Measurements from ENCODE around the gene ERF. TPM values are rescaled to one million over a fixed set of nuclear protein-coding genes. Genes with fewer than 3 reads are reported as not detected.
A peak's percentile ranks its signal among the peaks of the same experiment; 100 is the strongest.

ERF gene
- total and polyA plus RNA-seq, 2 donors (not counting 3 experiments of a cell fraction or from before 2014, with no cell fraction given) = 102 to 117 TPM

- Histone ChIP-seq H3K4me2 (ENCODE audit: insufficient read depth, low read length) (no peak overlapping the region), H3K9ac (replicated peaks; ENCODE audit: extremely low read depth, insufficient read depth, low read length) (no peak overlapping the region), H3K27me3 (ENCODE audit: control insufficient read depth in 2 of 2, insufficient read depth in 2 of 2, low read length in 2 of 2) (no peaks in the 10 kb centered on the region), H3K79me2 (ENCODE audit: control insufficient read depth, insufficient read depth, low read length) (no peaks in the 10 kb centered on the region), H4K20me1 (replicated peaks; ENCODE audit: control insufficient read depth, extremely low read depth, insufficient read depth, low read length) (no peaks in the 10 kb centered on the region), H3K9me3 (replicated peaks; ENCODE audit: control insufficient read depth, insufficient read depth, low read length) (no peaks in the 10 kb centered on the region), H3K9me1 (replicated peaks; ENCODE audit: control insufficient read depth, extremely low read depth, insufficient read depth, low read length) (no peaks in the 10 kb centered on the region), H3K36me3 (ENCODE audit: control insufficient read depth in 2 of 2, extremely low read depth in 1 of 2, insufficient read depth in 2 of 2, low read length in 2 of 2) (peaks cover 3 to 34% of the 10 kb centered on the region in 2 experiments), H2AFZ (ENCODE audit: low read depth, low read length) (no peak overlapping the region), H3K4me3 (replicated peaks in 1 of 3; ENCODE audit: insufficient read depth in 1 of 3, low read depth in 1 of 3, low read length in 3 of 3) (no peak overlapping the region), H3K4me1 (ENCODE audit: control insufficient read depth, extremely low read depth, insufficient read depth, low read length) (peaks cover 17% of the 10 kb centered on the region), H3K27ac (ENCODE audit: insufficient read depth, low read depth, low read length) (peak overlapping the region; percentile 52)
- FAIRE-seq = no peak
- dilution Hi-C loops (cut with MboI; ENCODE audit: extremely low pct_ligation_motif_present, low sequenced_read_pairs) (no loop called here), intact Hi-C loops (cut with micrococcal nuclease) (no loop called here)
- TF ChIP-seq POLR2A (IDR thresholded peaks at IDR 0.05; ENCODE audit: low read depth, low read length) = no peak
- no peak for TF ChIP-seq CTCF (IDR thresholded peaks at IDR 0.05; ENCODE audit: extremely low read depth in 1 of 2, insufficient read depth in 1 of 2, low read depth in 1 of 2, low read length in 2 of 2)
- no peak for TF ChIP-seq FOS (IDR thresholded peaks at IDR 0.05; ENCODE audit: borderline replicate concordance, insufficient read depth, low read length)
- TF ChIP-seq MAX (IDR thresholded peaks at IDR 0.05; ENCODE audit: insufficient read depth, insufficient read length) = no peak
- TF ChIP-seq MYC (IDR thresholded peaks at IDR 0.05; ENCODE audit: low read depth, low read length) = no peak
- no peak for TF ChIP-seq EZH2 (IDR thresholded peaks at IDR 0.05; ENCODE audit: borderline replicate concordance, low read depth, low read length, severe bottlenecking)
- no peak for TF ChIP-seq POLR2AphosphoS5 (IDR thresholded peaks at IDR 0.05; ENCODE audit: insufficient read depth, low read depth, low read length)
- TF ChIP-seq JUN (IDR thresholded peaks at IDR 0.05; ENCODE audit: borderline replicate concordance, insufficient read depth, insufficient read length, low read depth) = no peak
- TF ChIP-seq GATA2 (IDR thresholded peaks at IDR 0.05; ENCODE audit: insufficient read depth, insufficient read length, low read depth, low read length) = no peak
- POLR2A ChIA-PET = interaction anchor here (0.7 kb wide), 1 partner anchor 90 kb away, joined by 5 read pairs; no protein-coding TSS in a partner anchor
- CTCF ChIA-PET = interaction anchor here (0.7 to 1.0 kb wide), 2 partner anchors 9 to 31 kb away, joined by 3 read pairs; no protein-coding TSS in a partner anchor
- DNase-seq (ENCODE audit: low read depth, low spot score) = no peak
- no TSS peak for BruUV-seq (replicated peaks)
Observed at GRCh38 chr19:42206871-42207755, 47.8 kb downstream of the ERF start.
